ENCODE results near the gene KLF3.

KLF3 gene

DNA sequence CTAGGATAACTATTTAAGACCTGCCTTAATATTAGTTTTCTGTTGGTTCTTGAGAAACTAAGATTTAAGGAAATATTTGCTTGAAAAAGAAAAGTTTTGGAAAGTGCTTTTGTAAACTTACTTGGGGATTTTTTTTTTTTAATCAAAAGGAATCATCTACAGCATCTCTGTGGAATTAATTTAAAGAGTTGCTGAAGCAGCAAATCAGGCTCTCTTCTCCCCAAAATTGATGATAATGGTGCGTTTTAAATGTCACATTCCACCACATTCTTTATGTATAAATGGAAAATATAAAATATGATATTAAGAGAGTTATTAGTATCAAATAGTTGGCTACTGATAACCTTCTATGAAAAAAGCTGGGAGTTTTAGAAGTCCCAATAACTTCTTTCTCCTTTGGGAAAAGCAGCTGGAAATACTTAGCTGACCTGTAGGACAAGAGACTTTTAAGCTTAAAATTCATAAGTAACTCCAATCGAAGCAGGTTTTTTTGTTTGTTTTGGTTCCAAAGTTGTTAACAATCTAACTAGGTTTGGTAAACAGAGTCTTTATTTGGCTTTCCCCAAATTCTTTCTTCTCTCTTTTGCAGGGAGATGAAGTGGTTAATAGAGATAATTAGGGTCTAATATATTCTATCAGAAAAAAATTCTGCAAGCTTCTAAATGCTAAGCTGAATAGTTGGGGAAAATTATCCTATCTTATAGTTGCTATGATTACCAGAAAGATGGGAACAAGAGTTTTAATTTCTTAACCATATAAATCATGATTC lies 4.4 kb downstream of the KLF3 start:
- no peak for DNase-seq (ENCODE audit: low spot score)
- TF ChIP-seq, protein P1, sequence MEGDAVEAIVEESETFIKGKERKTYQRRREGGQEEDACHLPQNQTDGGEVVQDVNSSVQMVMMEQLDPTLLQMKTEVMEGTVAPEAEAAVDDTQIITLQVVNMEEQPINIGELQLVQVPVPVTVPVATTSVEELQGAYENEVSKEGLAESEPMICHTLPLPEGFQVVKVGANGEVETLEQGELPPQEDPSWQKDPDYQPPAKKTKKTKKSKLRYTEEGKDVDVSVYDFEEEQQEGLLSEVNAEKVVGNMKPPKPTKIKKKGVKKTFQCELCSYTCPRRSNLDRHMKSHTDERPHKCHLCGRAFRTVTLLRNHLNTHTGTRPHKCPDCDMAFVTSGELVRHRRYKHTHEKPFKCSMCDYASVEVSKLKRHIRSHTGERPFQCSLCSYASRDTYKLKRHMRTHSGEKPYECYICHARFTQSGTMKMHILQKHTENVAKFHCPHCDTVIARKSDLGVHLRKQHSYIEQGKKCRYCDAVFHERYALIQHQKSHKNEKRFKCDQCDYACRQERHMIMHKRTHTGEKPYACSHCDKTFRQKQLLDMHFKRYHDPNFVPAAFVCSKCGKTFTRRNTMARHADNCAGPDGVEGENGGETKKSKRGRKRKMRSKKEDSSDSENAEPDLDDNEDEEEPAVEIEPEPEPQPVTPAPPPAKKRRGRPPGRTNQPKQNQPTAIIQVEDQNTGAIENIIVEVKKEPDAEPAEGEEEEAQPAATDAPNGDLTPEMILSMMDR (IDR thresholded peaks at IDR 0.05; ENCODE audit: extremely low read depth, insufficient read depth, missing control alignments) = no peak
- in situ Hi-C loops (cut with MboI; ENCODE audit: low pct_unique_long_range_greater_than_20kb, low sequenced_read_pairs, unreplicated experiment) = no loop called here

DNA sequence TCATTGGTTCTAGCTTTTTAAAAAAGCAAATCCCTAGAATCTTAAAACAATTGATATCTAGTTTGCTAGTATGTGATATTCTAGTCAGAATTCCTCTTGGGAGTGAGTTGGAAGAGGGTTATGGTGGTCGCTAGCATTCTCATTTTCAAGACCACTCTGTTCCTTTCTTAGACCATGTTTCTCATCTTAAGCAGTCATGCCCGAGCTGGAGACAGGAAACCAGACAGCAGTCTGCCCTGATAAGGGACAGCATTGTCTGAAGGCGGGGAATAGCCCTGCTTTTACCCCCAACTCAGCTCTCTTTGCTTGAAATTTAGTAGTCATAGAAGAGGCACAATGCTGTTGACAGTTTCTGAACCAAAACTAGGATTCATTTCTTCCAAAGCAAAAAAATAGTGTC lies 5.2 kb downstream of the KLF3 start:
- in situ Hi-C loops (cut with MboI; ENCODE audit: low pct_unique_long_range_greater_than_20kb, low sequenced_read_pairs, unreplicated experiment) = no loop called here
- no peak for DNase-seq (ENCODE audit: low spot score)
- TF ChIP-seq, protein P1 (IDR thresholded peaks at IDR 0.05; ENCODE audit: extremely low read depth, insufficient read depth, missing control alignments) = no peak

DNA sequence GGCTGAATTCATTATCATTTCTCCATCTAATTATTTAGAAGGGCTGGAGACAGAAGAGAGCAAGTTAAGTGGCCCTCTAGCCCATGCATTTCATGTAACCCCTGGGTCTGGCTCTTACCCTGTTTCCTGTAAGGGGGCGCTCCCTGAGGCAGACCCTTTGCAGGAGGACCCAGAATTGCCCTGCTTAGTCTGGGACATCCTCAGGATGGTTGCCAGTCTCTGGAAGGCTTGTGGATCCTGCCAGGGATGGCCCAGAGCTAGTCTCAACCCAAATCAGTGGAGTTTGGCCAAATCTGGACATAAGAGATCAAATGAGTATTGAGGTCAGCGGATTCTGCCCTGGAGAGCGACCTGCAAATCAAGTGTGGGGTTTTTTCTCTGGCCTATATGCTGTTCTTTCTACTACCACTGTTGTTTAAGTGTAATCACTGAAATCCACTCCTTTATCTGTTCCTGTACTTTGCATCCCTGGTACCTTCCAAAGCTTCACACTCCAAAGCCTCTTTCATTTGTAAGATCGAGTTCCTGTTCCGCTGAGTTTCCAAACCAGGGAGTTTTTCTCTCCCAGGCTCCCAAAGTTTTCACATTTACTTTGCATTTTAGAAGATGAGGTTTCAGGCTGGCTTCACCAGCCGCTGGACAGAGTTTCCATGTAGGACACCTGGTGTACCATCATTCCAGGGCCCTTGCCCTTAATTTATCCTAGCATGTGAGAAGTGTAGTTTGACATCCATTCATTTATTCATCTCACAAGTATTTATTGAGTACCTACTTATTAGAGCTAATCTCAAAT lies 6.3 kb downstream of the KLF3 start:
- no peak for DNase-seq (ENCODE audit: low spot score)
- TF ChIP-seq, protein P1 (IDR thresholded peaks at IDR 0.05; ENCODE audit: extremely low read depth, insufficient read depth, missing control alignments) = no peak
- in situ Hi-C loops (cut with MboI; ENCODE audit: low pct_unique_long_range_greater_than_20kb, low sequenced_read_pairs, unreplicated experiment) = loop anchor here (5.0 to 10.0 kb wide), 3 partner anchors 348 to 606 kb away; no protein-coding TSS in a partner anchor

DNA sequence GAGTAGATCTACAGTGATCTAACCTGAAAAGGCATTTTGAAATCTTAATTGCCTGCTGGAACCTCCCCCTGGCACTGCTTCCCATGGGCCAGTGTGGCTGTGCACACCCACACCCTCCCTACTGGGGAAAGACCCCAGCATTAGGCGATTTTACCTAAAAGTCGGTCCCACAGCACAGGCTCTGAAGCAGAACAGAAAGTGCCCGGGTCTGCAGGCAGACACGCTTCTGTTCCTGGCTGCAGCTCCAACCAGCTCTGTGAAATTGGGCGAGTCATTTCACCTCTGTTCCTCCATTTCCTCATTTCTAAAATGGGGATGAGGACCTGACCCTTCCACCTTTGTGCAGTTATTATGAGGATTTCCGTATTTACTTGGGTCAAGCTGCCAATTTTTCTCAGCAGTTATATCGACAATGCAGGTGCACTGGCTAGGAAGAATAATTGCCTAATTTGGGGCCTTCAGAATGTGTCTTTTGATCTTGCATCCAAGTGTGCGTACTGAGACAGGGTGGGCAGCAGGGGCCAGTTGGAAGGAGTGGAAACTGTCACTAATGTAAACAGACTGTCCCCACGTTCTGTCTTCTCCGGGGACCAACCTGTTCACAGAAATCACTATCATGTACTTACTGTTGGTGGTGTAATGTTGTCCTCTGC lies 7.1 kb downstream of the KLF3 start:
- DNase-seq (ENCODE audit: low spot score) = no peak
- in situ Hi-C loops (cut with MboI; ENCODE audit: low pct_unique_long_range_greater_than_20kb, low sequenced_read_pairs, unreplicated experiment) = loop anchor here (5.0 to 10.0 kb wide), 3 partner anchors 349 to 606 kb away; no protein-coding TSS in a partner anchor
- TF ChIP-seq, protein P1 (IDR thresholded peaks at IDR 0.05; ENCODE audit: extremely low read depth, insufficient read depth, missing control alignments) = no peak

DNA sequence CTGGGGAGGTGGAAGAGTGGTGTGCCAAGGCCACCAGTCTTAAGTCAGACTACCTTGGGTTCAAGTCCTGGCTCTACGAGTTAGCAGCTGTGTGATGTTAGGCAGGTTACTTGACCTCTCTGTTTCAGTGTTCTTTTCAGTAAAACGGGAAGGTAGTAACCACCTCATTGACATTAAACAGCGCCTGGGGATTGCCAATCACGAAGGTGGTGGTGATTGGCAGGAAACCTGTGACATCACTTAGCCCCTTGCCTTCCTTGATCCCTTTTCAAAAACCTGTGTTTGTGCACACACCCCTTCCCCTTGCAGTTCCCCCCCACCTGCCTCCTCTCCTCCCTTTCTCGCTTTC lies 7.6 kb downstream of the KLF3 start:
- no peak for DNase-seq (ENCODE audit: low spot score)
- TF ChIP-seq, protein P1 (IDR thresholded peaks at IDR 0.05; ENCODE audit: extremely low read depth, insufficient read depth, missing control alignments) = no peak
- in situ Hi-C loops (cut with MboI; ENCODE audit: low pct_unique_long_range_greater_than_20kb, low sequenced_read_pairs, unreplicated experiment) = loop anchor here (5.0 to 10.0 kb wide), 3 partner anchors 349 to 607 kb away; no protein-coding TSS in a partner anchor

DNA sequence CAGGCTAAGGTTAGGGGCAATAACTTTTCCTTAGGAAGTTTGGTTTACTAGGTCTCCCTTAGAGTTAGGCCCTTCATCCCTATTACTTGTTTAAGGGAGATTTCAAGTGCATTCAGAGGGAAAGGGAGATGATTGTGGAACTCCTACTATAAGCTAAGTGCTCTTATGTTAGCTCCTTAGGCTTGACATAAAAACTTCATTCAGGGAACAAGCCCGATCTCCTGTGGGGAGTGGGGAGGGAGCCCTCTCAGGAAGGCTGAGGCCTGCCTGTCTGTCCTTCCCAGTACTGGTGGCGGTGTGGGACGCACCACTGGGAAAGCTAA lies 8.0 kb downstream of the KLF3 start:
- no peak for DNase-seq (ENCODE audit: low spot score)
- in situ Hi-C loops (cut with MboI; ENCODE audit: low pct_unique_long_range_greater_than_20kb, low sequenced_read_pairs, unreplicated experiment) = loop anchor here (5.0 to 10.0 kb wide), 3 partner anchors 350 to 607 kb away; no protein-coding TSS in a partner anchor
- TF ChIP-seq, protein P1 (IDR thresholded peaks at IDR 0.05; ENCODE audit: extremely low read depth, insufficient read depth, missing control alignments) = no peak

Measured in GM13977 (cell line).